ENCODE data around the gene MRGPRX2. TPM values are rescaled to one million over a fixed set of nuclear protein-coding genes. Genes with fewer than 3 reads are reported as not detected.

The MRGPRX2 gene
- total and polyA plus RNA-seq, 10 of the 15 experiments (the other 5 are each of a cell fraction or from before 2014, with no cell fraction given): 0.03 to 0.11 TPM; not detected in 8

DNA sequence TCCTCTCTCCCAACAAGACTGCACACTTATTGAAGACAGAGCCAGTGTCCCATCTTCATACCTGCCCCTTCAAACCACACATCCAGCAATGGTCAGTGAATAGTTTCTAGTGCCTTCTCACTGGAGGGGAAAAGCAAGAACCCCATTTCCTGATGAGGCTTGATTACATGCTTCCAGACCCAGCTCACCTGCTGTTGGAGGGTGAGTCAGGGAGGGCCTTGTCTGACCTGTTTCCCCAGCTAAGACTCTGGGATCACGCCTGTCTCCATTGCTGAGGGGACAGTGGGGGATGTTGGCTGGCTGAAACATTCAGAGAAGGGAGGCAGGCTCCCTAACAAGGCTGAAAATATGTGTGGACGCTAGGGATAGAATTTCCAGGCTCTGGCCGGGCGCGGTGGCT is 28.9 kb upstream of the MRGPRX2 start:
- ChIA-PET RAD21 (ENCODE audit: unreplicated experiment) (no interaction called here), POLR2A (no interaction called here), CTCF (interaction anchor here (1.7 to 3.3 kb wide), 2 partner anchors 13 to 19 kb away, joined by 4 to 13 read pairs; no protein-coding TSS in a partner anchor), SMC1A (ENCODE audit: uncharacterized antibody, unreplicated experiment) (interaction anchor here (0.8 kb wide), 1 partner anchor 14 kb away, joined by 4 read pairs; no protein-coding TSS in a partner anchor)
- in situ Hi-C loops (cut with MboI) (no loop called here), intact Hi-C loops (cut with micrococcal nuclease; ENCODE audit: unreplicated experiment) (no loop called here)
- no peaks in the 10 kb centered on the region for H3K9me3 ChIP-seq (replicated peaks; ENCODE audit: control insufficient read depth, insufficient read depth, low read length)
- 54% methylated on average over 5 of the region's 5 CpGs for WGBS (ENCODE audit: insufficient coverage, insufficient replicate concordance, low lambda C conversion rate, missing lambda C conversion rate)
- no peaks in the 10 kb centered on the region for H3K27me3 ChIP-seq (replicated peaks in 1 of 2; ENCODE audit: control insufficient read depth in 2 of 2, insufficient read depth in 2 of 2, low read length in 1 of 2)
- no peak for FAIRE-seq
- H3K4me1 ChIP-seq (ENCODE audit: control insufficient read depth, insufficient read depth, low read length): no peaks in the 10 kb centered on the region
- H3K4me2 ChIP-seq (ENCODE audit: control insufficient read depth, insufficient read depth): no peak overlapping the region
- no TSS peak for BruUV-seq (replicated peaks)
- no peak overlapping the region for H2AFZ ChIP-seq (ENCODE audit: control insufficient read depth, low read depth, low read length)
- no peak for TF ChIP-seq TARDBP (IDR thresholded peaks at IDR 0.05; ENCODE audit: borderline replicate concordance)
- no peak for TF ChIP-seq POU2F2 (IDR thresholded peaks at IDR 0.05; ENCODE audit: borderline replicate concordance, low read depth, low read length)
- no peak for TF ChIP-seq ZNF217 (IDR thresholded peaks at IDR 0.05)
- no peak for TF ChIP-seq SUPT20H (IDR thresholded peaks at IDR 0.05; ENCODE audit: borderline replicate concordance, control insufficient read depth, low read depth, low read length)
- TF ChIP-seq TCF7 (IDR thresholded peaks at IDR 0.05; ENCODE audit: borderline replicate concordance): no peak
- TF ChIP-seq NR2F1 (conservative IDR thresholded peaks at IDR 0.05): no peak
- no peak for TF ChIP-seq JUNB (IDR thresholded peaks at IDR 0.05)
- no peak for TF ChIP-seq KDM1A (IDR thresholded peaks at IDR 0.05; ENCODE audit: borderline replicate concordance)
- no peak for TF ChIP-seq KLF5 (IDR thresholded peaks at IDR 0.05; ENCODE audit: partially characterized antibody)
- no peak for TF ChIP-seq SIN3A (IDR thresholded peaks at IDR 0.05; ENCODE audit: low read depth, low read length)
- TF ChIP-seq, protein P1, sequence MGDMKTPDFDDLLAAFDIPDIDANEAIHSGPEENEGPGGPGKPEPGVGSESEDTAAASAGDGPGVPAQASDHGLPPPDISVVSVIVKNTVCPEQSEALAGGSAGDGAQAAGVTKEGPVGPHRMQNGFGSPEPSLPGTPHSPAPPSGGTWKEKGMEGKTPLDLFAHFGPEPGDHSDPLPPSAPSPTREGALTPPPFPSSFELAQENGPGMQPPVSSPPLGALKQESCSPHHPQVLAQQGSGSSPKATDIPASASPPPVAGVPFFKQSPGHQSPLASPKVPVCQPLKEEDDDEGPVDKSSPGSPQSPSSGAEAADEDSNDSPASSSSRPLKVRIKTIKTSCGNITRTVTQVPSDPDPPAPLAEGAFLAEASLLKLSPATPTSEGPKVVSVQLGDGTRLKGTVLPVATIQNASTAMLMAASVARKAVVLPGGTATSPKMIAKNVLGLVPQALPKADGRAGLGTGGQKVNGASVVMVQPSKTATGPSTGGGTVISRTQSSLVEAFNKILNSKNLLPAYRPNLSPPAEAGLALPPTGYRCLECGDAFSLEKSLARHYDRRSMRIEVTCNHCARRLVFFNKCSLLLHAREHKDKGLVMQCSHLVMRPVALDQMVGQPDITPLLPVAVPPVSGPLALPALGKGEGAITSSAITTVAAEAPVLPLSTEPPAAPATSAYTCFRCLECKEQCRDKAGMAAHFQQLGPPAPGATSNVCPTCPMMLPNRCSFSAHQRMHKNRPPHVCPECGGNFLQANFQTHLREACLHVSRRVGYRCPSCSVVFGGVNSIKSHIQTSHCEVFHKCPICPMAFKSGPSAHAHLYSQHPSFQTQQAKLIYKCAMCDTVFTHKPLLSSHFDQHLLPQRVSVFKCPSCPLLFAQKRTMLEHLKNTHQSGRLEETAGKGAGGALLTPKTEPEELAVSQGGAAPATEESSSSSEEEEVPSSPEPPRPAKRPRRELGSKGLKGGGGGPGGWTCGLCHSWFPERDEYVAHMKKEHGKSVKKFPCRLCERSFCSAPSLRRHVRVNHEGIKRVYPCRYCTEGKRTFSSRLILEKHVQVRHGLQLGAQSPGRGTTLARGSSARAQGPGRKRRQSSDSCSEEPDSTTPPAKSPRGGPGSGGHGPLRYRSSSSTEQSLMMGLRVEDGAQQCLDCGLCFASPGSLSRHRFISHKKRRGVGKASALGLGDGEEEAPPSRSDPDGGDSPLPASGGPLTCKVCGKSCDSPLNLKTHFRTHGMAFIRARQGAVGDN (IDR thresholded peaks at IDR 0.05): no peak
- TF ChIP-seq ZNF622 (IDR thresholded peaks at IDR 0.05): no peak
- ATAC-seq: no peak
- no peaks in the 10 kb centered on the region for H3K79me2 ChIP-seq (ENCODE audit: control insufficient read depth, insufficient read depth, low read length)
- no peak overlapping the region for H3K4me3 ChIP-seq
- DNase-seq (ENCODE audit: low read depth, low spot score): no peak
- no peaks in the 10 kb centered on the region for H4K20me1 ChIP-seq (ENCODE audit: control insufficient read depth, insufficient read depth)
- H3K9ac ChIP-seq (ENCODE audit: control insufficient read depth, insufficient read depth, low read length): no peak overlapping the region
- H3K27ac ChIP-seq (ENCODE audit: control insufficient read depth, insufficient read depth): no peak overlapping the region
- no peaks in the 10 kb centered on the region for H3K36me3 ChIP-seq (ENCODE audit: control insufficient read depth in 2 of 2, insufficient read depth in 2 of 2, low read length in 1 of 2)

Data from GM12878 (cell line).